SKM-1 treated with dmso at 0.1 percent for 144 hours (cell line): ENCODE data around the gene SSNA1.

ENCODE experiments used
- DNase-seq: peaks from one replicate; lab custom pipeline; 2025; ENCODE audit not compliant: unreplicated experiment; lab: John Stamatoyannopoulos, UW

SSNA1 gene

DNA sequence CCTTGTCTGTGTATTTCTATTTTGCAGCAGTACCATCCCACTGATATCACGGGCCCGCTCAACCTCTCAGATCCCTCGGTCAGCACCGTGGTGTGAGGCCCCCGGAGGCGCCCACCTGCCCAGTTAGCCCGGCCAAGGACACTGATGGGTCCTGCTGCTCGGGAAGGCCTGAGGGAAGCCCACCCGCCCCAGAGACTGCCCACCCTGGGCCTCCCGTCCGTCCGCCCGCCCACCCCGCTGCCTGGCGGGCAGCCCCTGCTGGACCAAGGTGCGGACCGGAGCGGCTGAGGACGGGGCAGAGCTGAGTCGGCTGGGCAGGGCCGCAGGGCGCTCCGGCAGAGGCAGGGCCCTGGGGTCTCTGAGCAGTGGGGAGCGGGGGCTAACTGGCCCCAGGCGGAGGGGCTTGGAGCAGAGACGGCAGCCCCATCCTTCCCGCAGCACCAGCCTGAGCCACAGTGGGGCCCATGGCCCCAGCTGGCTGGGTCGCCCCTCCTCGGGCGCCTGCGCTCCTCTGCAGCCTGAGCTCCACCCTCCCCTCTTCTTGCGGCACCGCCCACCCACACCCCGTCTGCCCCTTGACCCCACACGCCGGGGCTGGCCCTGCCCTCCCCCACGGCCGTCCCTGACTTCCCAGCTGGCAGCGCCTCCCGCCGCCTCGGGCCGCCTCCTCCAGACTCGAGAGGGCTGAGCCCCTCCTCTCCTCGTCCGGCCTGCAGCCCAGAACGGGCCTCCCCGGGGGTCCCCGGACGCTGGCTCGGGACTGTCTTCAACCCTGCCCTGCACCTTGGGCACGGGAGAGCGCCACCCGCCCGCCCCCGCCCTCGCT is 20.5 kb upstream of the SSNA1 start:
- DNase-seq = no peak

- no peak for DNase-seq
Measured at GRCh38 chr9:137168573-137168903, 19.9 kb upstream of the SSNA1 start.

- no peak for DNase-seq
Measured at GRCh38 chr9:137168904-137169856, 19.3 kb upstream of the SSNA1 start.

GRCh38 chr9:137169896-137170358 is 18.5 kb upstream of the SSNA1 start, which contains the start of gene LRRC26:
Gene LRRC26 (minus strand): TSS chr9:137170051. CDS start chr9:137169943, 108 bp downstream.
- DNase-seq = no peak

DNA sequence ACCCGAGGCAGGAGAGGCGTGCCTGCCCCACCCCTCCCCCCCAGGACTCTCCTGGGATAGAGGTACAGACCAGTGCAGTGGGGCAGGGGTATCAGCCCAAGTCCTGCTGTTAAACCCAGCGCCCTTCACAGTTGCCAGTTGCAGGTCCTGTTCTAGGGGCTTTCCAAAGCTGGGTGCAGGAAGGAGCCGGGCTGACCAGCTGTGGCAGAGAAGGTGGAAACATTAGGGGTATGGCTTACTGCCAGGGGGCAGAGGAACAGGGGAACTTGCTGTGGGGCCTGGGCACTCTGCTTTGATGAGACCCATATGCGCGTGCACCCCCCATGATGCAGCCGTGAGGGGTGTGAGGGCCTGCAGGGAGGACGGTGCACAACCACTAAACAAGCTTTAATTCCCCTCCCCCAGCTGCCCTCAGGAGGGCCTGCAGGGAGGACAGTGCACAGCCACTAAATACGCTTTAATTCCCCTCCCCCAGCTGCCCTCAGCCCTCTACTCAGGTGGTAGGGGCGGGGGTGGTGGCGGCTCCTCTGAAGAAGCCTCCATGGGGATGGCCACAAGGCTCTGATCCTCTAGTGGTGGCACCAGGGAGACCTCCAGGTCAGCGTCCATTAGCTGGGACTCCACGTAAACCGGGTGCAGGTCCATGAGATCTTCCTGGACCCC is 17.9 kb upstream of the SSNA1 start:
- DNase-seq = no peak

- no peak for DNase-seq
Measured at GRCh38 chr9:137171149-137171900, 17.2 kb upstream of the SSNA1 start.

DNA sequence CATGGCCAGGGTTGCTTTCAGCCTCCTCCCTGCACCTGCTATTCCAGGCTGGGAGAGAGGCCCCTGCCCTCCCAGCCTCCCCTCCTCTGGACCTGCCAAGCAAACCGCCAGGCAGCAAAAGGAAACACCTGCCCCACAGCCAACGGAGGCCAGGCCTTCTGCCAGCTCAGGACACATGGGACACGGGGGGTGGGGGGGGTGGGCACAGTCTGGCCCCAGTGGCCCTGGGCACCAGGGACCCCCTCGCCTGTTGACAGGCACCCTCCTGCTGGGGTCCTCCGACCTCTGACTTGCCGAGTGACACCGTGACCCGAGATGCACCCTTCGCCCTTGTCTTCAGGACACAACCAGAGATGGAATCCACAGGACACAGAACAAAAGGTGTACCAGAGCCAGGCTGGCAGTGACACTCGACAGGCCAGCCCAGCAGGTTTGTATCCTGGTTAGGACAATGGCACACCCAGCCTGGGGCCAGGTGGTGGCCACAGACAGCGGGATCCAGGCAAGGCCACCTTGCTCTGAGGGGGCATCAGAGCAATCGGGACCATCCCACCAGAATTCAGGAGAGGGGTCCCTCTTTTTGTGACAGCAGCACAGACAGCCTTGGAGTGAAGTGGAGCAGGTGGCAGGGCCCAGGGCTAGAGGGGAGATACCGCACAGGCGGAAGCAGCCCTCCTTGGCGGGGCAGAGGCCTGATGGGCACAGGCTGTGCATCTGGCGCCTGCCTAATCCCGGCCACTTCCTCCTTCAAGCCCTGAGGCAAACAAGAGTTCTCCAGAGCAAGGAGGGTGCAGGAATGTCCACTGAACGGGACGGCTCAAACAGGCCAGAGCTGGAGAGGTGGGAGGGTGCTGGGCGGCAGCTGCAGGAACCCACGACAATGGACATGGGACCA is 15.3 kb upstream of the SSNA1 start:
- DNase-seq = no peak

GRCh38 chr9:137173796-137174664 is 14.4 kb upstream of the SSNA1 start:
- DNase-seq = no peak

DNA sequence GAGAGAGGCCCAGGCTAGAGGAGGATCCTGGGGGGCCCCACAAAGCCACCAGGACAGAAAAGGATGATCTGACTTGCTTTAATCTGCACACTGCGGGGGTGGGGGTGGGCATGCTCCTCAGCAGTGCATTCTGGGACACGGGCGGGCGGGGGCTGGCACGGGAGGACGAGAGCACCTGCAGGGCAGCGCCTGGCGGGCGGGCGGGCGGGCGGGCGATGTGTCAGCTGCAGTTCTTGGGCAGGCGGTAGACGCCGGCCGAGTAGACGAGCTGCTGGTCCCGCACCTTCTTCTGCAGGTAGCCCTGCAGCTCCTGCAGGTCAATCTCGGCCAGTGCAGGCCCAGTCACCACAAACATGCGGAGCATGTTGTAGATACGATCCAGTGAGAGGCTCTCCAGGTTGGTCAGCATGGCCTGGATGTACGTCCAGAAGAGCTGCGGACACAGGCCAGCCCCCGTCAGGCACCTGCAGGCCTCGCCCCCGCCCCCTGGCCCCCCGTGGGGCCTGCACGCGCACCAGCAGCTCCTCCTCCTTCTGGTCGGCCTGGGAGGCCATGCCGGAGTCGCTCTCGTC is 13.7 kb upstream of the SSNA1 start:
- DNase-seq = no peak

DNA sequence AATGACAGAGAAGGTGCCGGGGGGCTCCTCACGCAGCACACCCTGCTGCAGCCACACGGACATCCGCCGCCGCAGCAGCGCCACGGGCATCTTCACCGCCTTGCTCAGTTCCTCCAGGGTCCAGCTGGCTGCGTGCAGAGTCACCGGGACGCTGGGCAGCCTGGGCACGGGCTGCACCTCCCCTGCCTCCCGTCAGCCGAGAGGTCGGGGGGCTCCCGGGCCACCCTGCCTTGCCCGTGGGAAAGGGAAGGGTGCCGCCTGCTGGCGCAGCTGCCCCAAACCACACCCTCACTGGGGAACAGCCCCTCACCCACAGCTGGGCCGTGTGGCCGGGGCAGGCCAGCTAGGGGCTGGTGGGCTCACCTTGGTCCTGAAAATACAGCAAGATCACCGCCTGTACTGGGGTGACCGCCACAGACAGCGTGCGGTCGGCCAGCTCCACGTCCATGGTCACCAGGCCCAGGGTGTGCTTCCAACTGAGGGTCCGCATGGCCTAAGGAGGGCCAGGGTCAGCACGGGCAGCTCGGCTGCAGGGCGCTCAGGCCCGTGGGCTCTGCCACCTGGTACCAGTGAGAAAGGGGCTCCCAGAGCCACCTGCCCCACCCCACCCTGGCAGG is 13.0 kb upstream of the SSNA1 start:
- DNase-seq = no peak

GRCh38 chr9:137176302-137177182 is 11.9 kb upstream of the SSNA1 start:
- no peak for DNase-seq

DNA sequence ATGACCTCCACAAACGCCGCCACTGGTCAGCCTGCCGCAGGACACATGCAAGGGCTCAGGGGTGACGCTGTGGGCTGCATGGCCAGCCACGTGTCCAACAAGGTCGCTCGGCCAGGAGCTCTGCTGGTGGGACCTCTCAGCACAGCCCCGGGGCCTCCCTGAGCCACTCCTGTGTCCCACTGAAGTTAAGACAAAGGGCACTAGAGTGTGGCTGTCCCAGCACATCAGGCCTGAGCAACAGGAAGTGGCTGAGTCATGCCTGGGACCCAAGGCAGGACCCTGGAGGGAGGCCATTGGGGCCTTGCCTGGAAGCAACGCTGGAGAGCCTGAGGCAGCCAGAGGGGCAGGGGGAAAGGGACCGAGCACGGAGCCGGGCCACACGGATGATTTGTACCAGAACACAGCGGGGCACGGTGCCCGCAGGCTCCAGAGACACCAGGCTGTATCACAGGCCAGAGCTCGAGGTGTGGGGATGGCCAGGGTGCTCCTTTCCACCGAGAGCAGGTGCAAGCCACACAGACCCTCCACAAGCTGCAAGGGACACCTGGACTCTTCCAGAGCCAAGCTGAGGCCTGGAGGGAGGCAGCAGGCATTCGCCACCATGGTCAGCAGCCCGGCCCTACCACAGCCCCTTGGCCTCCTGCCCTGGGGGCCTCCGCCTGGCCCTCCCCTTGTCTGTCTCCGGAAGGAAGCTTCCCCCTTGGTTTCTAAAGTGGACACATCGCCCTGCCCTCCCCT is 10.1 kb upstream of the SSNA1 start:
- DNase-seq = no peak

- DNase-seq = no peak
Measured at GRCh38 chr9:137178939-137179630, 9.4 kb upstream of the SSNA1 start.

DNA sequence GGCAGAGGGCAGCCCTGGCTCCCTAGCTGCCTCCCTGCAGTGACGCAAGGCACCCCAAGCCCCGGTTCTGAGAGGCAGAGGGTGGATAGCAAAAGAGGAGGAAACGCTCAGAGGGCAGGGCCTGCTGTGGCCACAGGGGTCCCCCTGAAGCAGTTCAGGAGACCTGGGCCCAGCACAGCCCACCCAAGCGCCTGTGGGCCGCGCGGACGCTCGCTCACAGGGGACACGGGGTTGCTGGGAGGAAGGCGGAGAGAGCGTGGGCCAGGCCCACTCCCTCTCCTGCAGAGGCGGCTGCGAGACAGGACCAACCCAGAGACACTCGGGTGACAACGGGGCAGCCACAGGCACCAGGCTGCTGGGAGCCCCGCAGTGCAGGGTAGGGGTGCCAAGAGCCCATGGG is 8.7 kb upstream of the SSNA1 start:
- no peak for DNase-seq

DNA sequence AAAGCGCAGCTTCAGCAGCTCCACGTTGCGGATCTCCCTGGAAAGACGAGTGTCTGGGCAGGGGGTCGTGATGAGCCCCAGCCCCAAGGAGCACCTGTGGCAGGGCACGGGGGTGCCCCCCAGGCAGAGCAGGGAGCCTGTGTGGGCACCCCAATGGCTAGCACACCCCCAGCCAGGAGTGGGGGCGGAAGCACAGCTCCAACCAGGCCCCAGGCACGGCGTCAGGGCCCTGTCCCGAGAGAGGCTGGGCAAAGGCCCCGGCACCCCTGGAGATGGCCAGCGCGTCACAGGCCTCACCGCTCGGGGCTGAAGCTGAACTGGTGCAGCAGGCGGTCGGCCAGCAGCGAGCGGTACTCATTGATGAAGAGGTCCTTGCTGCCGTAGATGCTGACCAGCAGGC is 8.0 kb upstream of the SSNA1 start:
- DNase-seq = no peak

GRCh38 chr9:137181680-137182079 is 6.8 kb upstream of the SSNA1 start:
- DNase-seq = no peak
